Aorta (tissue), 5 donors: ENCODE data around the gene PTPRC. TPM values are rescaled to one million over a fixed set of nuclear protein-coding genes. Genes with fewer than 3 reads are reported as not detected.

Experiments
- ATAC-seq: fragments of 200-7000 bp; cut with Tn5 transposase; one replicate; pipeline ENCODE4 v1.9.1; 2022; ENCODE audit warnings: moderate library complexity; ENCODE audit not compliant: low FRiP score
- DNase-seq, 2 donors: peaks; one replicate each; pipeline ENCODE4 v3.0.0-alpha.2; 2020
- H3K27ac ChIP-seq, 2 donors: one replicate each; pipeline ENCODE4 v1.5.1; 2013; ENCODE audit warnings: low read length in 2 of 2, mild to moderate bottlenecking in 2 of 2, moderate library complexity in 2 of 2, control low read depth in 1 of 2, inconsistent platforms in 1 of 2, low read depth in 1 of 2
- H3K27me3 ChIP-seq, 2 donors: one replicate each; pipeline ENCODE4 v1.6.1; 2013; ENCODE audit warnings: control low read depth in 1 of 2, low read length in 1 of 2, mild to moderate bottlenecking in 1 of 2, moderate library complexity in 1 of 2; ENCODE audit not compliant: insufficient read depth in 2 of 2, control insufficient read depth in 1 of 2
- H3K36me3 ChIP-seq, 2 donors: one replicate each; pipeline ENCODE4 v1.6.1; 2013; ENCODE audit warnings: control low read depth in 1 of 2, low read length in 1 of 2, mild to moderate bottlenecking in 1 of 2; ENCODE audit not compliant: insufficient read depth in 2 of 2, control insufficient read depth in 1 of 2
- H3K4me1 ChIP-seq, 2 donors: one replicate each; pipeline ENCODE4 v1.6.1; 2013; ENCODE audit warnings: low read length in 2 of 2, control low read depth in 1 of 2, mild to moderate bottlenecking in 1 of 2, moderate library complexity in 1 of 2; ENCODE audit not compliant: insufficient read depth in 2 of 2, control insufficient read depth in 1 of 2
- H3K4me3 ChIP-seq, 2 donors: one replicate each; pipeline ENCODE4 v1.5.1; 2013; ENCODE audit warnings: low read length in 2 of 2, control low read depth in 1 of 2, mild to moderate bottlenecking in 1 of 2
- H3K9me3 ChIP-seq: one replicate; pipeline ENCODE4 v1.6.1; 2013; ENCODE audit warnings: mild to moderate bottlenecking, low read length; ENCODE audit not compliant: control insufficient read depth
- WGBS, 2 donors: extraction: QIAGEN DNeasy Blood & Tissue Kit; methylation state at CpG; one replicate each; pipeline ENCODE4 v1.1.7; 2013; 5-methylcytosine and 5-hydroxymethylcytosine counted together
- intact Hi-C, 2 donors: fragments of 100-400 bp; cut with DNase I; formaldehyde crosslinking; loops; one replicate each; pipeline versions ENCODE4 v1.14.2 to v1.15.0; 2022
- polyA plus RNA-seq, 2 donors: library from polyadenylated mRNA; stranded (reverse); fragments of 200-250 nt; gene quantifications; one replicate each; pipeline ENCODE4 v1.2.3, GENCODE V29; 2013
- total RNA-seq, 2 donors: library from RNA; stranded (reverse); fragmentation: NEBNext Ultra II Directional; extraction: Animal tissue kit (Norgen Biotek cat#: 25700); gene quantifications; one replicate each; pipeline ENCODE4 v1.2.1, GENCODE V29; 2021
- donor health status: healthy with polysubstance abuse.
- donor health status: Bipolar disorder and iron deficiency.
- donor health status: DM: no; HTN: no; CAD: no.
- donor health status: DM: no; HTN: no; CAD: no.
- donor health status: DM: yes; HTN: yes; CAD: no.

The PTPRC gene
- total and polyA plus RNA-seq, 4 donors: 1.4 to 89.9 (median 29.7) TPM

DNA sequence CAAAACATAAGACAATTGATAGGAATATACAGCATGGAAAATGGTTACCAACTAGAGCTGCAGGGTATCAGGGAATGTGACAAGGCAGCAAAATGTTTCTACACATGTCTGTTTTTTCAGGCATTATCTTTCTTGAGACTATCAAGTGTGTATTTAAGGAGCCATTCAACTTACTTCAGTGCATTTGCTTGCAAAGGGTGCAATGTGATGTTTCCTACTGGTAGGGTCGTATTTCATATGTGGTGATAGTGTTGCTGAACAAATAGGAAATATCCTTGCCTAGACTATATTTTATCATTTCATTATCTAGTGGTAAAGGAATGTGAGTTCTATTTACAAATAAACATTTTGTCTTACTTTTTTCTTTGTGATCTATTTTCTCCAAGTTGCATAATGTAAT lies 42.4 kb downstream of the PTPRC start:
- WGBS, 2 donors: 33% methylated on average over 1 of the region's 1 CpG
- Histone ChIP-seq H3K27me3 (no peaks in the 10 kb centered on the region), H3K27ac (no peak overlapping the region), H3K4me1 (no peaks in the 10 kb centered on the region), H3K36me3 (no peaks in the 10 kb centered on the region), H3K9me3 (no peaks in the 10 kb centered on the region), H3K4me3 (no peak overlapping the region)
- DNase-seq: no peak
- intact Hi-C loops: no loop called here
- no peak for ATAC-seq

DNA sequence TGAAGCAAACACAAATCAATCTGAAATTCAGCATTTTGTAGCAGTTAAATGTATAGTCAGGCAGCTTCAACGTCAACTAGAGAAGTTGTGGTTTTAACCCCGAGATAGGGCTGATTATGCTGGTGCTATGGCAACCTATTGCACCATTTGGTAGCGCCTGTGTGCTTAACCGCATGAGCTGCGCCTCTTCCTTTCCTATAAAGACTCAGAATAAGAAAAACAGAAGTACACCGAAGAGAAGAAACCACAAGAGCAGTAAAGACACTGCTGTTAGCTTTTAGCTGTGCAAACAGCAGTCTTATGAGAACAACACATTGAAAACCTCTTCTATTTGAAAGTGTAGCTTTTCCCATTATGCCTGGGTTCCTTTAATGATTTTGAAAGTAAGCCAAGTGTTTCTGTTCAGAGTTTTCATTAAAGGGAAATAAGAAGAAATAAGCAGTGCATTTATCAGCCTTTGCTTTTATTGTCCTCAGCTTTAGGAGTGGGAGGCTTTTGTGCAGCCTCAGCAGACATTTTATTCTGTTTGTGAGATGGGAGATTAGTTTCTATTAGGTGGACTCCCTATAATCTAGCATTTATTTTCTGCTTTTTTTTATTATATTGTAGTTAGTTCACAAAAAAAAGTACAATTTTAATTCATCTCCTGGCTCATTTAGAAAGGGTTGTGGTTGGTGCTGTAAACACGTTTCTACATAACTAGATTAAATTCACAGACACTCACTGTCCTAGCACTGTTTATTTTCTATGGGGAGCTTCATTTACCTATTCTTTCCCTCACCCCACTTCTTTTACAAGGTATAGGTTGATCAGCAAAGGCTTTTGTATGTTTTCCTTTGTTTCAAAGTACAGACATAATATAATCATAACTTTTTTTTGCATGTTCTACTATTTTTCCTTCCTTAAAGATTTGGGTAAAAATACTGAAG lies 43.3 kb downstream of the PTPRC start:
- Histone ChIP-seq H3K27ac (no peak overlapping the region), H3K4me1 (no peaks in the 10 kb centered on the region), H3K36me3 (no peaks in the 10 kb centered on the region), H3K4me3 (no peak overlapping the region), H3K9me3 (no peaks in the 10 kb centered on the region), H3K27me3 (no peaks in the 10 kb centered on the region)
- intact Hi-C loops: no loop called here
- WGBS, 2 donors: 24 to 27% methylated on average over 7 of the region's 7 CpGs
- peak in 1 of 2 donors; percentile 83 for DNase-seq
- ATAC-seq: peak; percentile 83

DNA sequence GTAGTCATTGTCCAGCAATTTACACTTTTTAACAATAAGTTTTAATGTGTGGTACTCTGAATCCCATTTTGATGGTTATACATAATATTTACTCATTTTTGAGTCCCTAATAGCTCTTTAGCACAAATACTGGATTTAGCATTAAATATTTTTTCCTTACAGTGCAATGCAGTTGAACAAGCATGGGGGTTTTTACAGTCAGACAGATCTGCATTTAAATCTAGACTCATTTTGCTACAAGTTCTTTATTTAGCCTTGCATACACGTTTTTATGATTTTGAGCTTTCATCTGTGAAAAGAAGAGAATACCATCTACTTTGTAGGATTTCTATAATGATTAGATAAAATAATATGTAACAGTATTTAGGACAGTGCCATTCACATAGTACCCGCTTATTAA lies 44.0 kb downstream of the PTPRC start:
- H3K4me3 ChIP-seq: no peak overlapping the region
- no peak overlapping the region for H3K27ac ChIP-seq
- no peaks in the 10 kb centered on the region for H3K36me3 ChIP-seq
- ATAC-seq (no peak), DNase-seq (no peak)
- H3K9me3 ChIP-seq: no peaks in the 10 kb centered on the region
- WGBS, 2 donors: 66 to 67% methylated on average over 2 of the region's 2 CpGs
- no peaks in the 10 kb centered on the region for H3K27me3 ChIP-seq
- no peaks in the 10 kb centered on the region for H3K4me1 ChIP-seq
- intact Hi-C loops: no loop called here

DNA sequence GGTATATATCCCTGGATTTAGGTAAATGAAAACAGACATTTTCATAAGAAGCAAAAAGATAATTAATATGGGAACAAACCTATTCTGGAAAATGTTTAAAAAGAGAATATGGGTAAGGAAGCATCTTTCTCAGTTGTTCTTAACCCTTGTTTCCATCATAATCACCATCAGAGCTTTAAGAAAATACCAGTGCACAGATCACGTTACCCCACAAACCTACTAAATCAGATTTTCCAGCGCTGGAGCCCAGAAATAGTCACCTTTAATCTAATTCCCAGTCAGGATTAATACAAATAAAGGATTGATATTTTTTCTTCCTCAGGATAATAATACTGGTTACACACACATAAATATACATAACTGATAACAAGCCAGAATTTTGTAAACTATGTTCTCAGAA lies 44.6 kb downstream of the PTPRC start:
- Histone ChIP-seq H3K27me3 (no peaks in the 10 kb centered on the region), H3K4me3 (no peak overlapping the region), H3K36me3 (no peaks in the 10 kb centered on the region), H3K27ac (no peak overlapping the region), H3K9me3 (no peaks in the 10 kb centered on the region), H3K4me1 (no peaks in the 10 kb centered on the region)
- ATAC-seq (no peak), DNase-seq (no peak)
- intact Hi-C loops: no loop called here
- 78 to 81% methylated on average over 2 of the region's 2 CpGs for WGBS, 2 donors

DNA sequence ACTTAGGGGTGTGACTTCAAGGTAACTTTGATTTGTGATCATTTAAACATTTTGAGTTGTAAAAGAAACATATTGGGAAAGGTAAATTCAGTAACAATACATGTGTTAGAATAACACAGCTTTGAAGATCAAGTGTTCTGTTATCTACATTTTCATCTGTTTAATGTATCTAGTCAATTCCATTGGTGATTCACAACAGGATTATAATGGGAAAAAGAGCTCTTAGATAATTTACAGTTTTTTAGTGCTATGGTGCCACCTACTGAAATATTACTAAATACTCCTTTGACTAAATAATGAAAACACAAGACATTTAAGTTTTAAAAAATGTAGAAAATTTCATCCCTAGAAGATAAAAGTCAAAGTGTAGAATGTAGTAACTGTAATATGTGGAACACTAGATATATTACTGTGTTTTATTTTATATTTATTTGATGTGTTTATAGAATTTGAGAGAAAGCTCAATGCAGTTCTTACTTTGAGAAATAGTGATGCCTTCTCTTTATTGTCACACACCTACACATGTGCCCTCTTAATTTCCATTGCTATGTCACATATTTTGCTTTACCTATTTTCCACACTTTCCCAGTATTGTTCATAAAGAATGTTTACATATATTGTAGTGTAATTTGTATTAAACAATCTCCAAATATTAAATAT lies 47.4 kb downstream of the PTPRC start:
- no peak overlapping the region for H3K4me3 ChIP-seq
- H3K27ac ChIP-seq: no peak overlapping the region
- intact Hi-C loops: no loop called here
- no peaks in the 10 kb centered on the region for H3K36me3 ChIP-seq
- ATAC-seq: no peak
- H3K9me3 ChIP-seq: no peaks in the 10 kb centered on the region
- H3K27me3 ChIP-seq: no peaks in the 10 kb centered on the region
- no peak for DNase-seq
- H3K4me1 ChIP-seq: no peaks in the 10 kb centered on the region

DNA sequence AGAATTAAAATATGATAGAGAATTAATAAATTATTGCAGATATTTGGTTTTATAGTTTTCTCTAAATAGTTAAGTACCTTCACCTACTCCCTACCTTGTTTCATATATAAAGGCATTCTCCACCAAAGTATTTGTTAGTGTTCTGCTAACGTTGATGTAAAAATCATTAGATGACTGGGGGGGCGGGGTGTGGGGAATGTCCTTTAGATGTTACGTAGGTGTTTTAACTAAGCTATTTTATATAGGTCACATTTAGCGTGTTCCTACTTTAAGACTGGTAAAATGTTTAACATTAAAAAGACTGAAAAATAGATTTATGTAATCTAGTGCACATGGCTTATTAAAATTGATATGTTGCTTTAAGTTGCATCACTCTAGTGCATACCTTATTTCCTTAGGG lies 48.6 kb downstream of the PTPRC start:
- no peak overlapping the region for H3K27ac ChIP-seq
- H3K36me3 ChIP-seq: no peaks in the 10 kb centered on the region
- no peak overlapping the region for H3K4me3 ChIP-seq
- no peaks in the 10 kb centered on the region for H3K27me3 ChIP-seq
- WGBS, 2 donors: 83% methylated on average over 4 of the region's 4 CpGs
- DNase-seq (no peak), ATAC-seq (no peak)
- no peaks in the 10 kb centered on the region for H3K4me1 ChIP-seq
- H3K9me3 ChIP-seq: no peaks in the 10 kb centered on the region
- intact Hi-C loops: no loop called here

DNA sequence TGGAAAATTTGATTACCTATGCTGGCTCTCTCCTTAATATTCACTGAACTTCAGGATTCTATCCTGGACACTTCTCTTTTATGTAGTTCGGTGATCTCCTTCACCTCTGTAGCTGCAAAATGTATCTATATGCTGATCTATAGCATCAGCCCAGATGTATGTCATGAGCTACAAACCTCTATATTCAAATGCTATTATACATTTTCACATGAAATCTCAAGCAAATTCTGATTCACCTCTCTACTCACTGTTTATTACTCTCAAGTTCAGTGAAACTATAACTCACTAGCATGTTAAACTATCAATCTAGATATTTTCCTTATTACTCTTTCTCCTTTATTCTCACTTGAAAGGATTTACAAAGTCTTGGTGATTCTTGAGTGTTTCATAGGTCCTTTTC lies 52.2 kb downstream of the PTPRC start:
- intact Hi-C loops: no loop called here
- H3K36me3 ChIP-seq: no peaks in the 10 kb centered on the region
- H3K4me3 ChIP-seq: no peak overlapping the region
- DNase-seq: no peak
- H3K27me3 ChIP-seq: no peaks in the 10 kb centered on the region
- ATAC-seq: no peak
- WGBS, 2 donors: 95% methylated on average over 1 of the region's 1 CpG
- H3K4me1 ChIP-seq: no peaks in the 10 kb centered on the region
- no peak overlapping the region for H3K27ac ChIP-seq
- H3K9me3 ChIP-seq: no peaks in the 10 kb centered on the region

DNA sequence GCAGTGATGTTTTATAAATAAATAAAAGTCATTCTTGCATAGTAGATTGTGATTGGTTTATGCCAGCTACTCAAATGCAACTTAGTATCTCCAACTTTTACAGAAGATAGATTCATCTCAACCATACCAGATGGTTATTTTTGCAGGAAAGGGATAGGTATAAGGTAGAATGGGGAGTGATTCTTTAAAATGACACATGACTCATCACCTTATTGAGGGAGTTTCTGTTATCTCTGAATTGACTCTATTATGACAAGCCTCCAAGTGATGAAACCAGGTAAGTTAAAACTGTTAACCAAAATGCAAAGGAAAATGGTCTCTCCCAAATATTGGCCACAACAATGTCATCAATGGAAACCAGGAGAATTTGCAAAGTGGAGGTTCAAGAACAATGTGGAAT lies 54.5 kb downstream of the PTPRC start:
- H3K27ac ChIP-seq: no peak overlapping the region
- H3K36me3 ChIP-seq: no peaks in the 10 kb centered on the region
- H3K9me3 ChIP-seq: no peaks in the 10 kb centered on the region
- H3K4me3 ChIP-seq: no peak overlapping the region
- intact Hi-C loops: no loop called here
- ATAC-seq: no peak
- no peak for DNase-seq
- H3K27me3 ChIP-seq: no peaks in the 10 kb centered on the region
- no peaks in the 10 kb centered on the region for H3K4me1 ChIP-seq

DNA sequence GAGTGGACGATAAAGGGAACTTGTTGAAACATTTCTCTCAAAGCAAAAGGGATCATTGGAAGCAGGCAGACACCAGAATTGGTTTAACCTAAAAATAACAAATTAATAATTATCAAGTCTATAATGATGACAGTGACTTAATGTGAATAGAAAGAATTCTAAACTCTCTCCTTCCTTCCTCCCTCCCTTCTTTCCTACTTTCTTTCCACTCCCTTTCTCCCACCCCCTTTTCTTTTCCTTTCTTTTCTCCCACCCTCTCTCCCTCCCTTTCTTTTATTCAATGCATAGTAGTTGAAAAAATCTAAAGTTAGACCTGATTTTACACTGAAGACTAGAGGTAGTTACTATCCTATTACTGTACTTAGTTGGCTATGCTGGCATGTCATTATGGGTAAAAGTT lies 55.7 kb downstream of the PTPRC start:
- WGBS, 2 donors: 81 to 91% methylated on average over 1 of the region's 1 CpG

More for the DNA sequence above, 55.7 kb downstream of the PTPRC start:
- Histone ChIP-seq H3K27ac (no peak overlapping the region), H3K4me1 (no peaks in the 10 kb centered on the region), H3K4me3 (no peak overlapping the region), H3K9me3 (no peaks in the 10 kb centered on the region), H3K27me3 (no peaks in the 10 kb centered on the region), H3K36me3 (no peaks in the 10 kb centered on the region)
- no peak for DNase-seq
- intact Hi-C loops: no loop called here
- no peak for ATAC-seq
